ENCODE results near the gene SCN1B.
"Not testable (repeated sequence)": the region's sequence is repeated elsewhere in the genome, so short reads cannot be mapped to it uniquely, and the experiment has no call there.

Gene SCN1B

DNA sequence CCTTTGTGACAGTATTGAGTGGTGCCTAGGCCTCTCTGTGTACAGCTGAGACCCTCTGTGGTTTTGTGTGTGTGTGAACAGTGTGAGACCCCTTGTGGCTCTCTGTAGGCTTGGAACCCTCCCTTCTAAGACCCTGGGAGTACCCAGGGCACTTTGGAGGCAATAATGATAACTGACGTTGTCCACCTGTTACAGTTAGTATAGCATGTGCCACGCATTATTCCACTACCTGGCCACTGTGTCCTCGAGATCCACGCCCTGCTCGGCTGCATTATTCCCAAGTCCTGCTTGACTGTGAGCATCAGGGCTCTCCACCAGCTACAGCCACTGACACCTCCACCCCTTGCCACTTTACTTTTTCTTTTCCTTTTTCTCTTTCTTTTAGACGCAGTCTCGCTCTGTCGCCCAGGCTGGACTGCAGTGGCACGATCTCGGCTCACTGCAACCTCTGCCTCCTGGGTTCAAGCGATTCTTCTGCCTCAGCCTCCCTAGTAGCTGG is 28.2 kb upstream of the SCN1B start:
- no peak for DNase-seq

DNA sequence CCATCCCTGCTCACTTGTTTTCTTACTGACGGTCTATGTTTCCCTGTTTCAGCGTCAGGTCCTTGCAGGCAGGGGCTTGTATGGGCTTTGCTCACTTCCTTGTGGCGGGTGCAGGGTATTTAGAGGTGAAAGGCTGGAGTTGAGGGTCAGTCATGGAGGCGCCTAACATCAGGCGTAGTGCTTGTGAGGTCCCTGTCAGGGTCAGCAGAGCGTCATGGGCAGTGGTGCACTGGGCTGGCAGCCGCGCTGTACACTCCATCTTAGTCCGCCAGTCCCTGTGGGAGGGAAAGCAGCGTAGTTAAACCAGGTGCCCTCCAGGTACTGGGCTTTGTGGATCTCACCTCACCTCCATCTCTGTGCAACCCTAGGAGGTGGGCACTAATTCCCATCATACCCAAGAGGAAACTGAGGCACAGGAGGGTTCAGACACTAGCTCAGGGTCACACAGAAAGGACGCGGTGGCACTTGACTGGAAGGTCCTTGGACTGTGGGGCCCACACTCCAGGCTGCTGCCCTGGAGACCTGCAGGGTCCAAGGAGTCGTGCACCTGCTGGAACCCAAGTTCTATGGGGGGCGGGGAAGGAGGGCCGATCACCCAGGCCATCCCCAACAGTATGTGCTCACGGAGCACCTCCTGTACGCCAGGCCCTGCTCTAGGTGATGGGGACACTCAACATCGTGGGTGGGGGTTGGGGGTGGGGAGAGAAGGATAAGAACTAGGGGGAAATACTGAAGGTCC is 25.6 kb upstream of the SCN1B start:
- no peak for DNase-seq

- no peak for DNase-seq
Measured at GRCh38 chr19:35005256-35005977, 24.9 kb upstream of the SCN1B start.

DNA sequence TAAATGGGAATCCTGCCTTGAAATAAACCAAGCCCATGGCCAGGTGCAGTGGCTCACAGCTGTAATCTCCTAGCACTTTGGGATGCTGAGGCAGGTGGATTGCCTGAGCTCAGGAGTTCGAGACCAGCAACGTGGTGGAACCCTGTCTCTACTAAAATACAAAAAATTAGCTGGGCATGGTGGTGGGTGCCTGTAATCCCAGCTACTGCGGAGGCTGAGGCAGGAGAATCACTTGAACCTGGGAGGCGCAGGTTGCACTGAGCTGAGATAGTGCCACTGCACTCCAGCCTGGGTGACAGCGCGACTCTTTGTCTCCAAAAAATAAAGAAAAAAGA is 24.3 kb upstream of the SCN1B start:
- not testable (repeated sequence) for DNase-seq

- no peak for DNase-seq
Measured at GRCh38 chr19:35006342-35006998, 23.8 kb upstream of the SCN1B start.

GRCh38 chr19:35006999-35007365 is 23.3 kb upstream of the SCN1B start:
- no peak for DNase-seq

DNA sequence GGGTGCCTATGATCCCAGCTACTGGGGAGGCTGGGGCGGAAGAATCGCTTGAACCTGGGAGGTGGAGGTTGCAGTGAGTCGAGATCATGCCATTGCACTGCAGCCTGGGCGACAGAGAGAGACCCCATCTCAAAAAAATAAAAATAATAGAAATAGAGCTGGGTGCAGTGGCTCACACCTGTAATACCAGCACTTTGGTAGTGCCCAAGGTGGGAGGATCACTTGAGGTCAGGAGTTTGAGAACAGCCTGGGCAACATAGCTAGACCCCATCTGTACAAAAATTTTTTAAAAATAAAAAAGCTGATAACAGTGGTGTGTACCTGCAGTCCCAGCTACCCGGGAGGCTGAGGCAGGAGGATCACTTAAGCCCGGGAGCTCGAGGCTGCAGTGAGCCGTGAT is 22.8 kb upstream of the SCN1B start:
- DNase-seq: not testable (repeated sequence)

DNA sequence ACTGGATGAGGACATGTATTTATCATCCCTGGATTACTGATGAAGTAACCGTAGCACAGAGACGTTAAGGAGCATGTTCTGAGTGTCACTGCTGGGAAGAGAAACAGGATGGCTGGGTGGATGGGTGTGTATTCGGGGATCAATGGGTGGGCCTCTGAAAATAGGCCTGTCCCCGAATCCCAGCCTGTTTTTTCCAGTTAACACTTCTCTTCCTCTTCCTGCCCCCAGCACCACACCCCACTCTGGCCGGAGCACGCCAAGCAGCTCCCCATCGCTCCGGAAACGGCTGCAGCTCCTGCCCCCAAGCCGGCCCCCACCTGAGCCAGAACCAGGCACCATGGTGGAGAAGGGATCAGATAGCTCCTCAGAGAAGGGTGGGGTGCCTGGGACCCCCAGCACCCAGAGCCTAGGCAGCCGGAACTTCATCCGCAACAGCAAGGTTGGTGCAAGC is 21.4 kb upstream of the SCN1B start:
- no peak for DNase-seq

DNA sequence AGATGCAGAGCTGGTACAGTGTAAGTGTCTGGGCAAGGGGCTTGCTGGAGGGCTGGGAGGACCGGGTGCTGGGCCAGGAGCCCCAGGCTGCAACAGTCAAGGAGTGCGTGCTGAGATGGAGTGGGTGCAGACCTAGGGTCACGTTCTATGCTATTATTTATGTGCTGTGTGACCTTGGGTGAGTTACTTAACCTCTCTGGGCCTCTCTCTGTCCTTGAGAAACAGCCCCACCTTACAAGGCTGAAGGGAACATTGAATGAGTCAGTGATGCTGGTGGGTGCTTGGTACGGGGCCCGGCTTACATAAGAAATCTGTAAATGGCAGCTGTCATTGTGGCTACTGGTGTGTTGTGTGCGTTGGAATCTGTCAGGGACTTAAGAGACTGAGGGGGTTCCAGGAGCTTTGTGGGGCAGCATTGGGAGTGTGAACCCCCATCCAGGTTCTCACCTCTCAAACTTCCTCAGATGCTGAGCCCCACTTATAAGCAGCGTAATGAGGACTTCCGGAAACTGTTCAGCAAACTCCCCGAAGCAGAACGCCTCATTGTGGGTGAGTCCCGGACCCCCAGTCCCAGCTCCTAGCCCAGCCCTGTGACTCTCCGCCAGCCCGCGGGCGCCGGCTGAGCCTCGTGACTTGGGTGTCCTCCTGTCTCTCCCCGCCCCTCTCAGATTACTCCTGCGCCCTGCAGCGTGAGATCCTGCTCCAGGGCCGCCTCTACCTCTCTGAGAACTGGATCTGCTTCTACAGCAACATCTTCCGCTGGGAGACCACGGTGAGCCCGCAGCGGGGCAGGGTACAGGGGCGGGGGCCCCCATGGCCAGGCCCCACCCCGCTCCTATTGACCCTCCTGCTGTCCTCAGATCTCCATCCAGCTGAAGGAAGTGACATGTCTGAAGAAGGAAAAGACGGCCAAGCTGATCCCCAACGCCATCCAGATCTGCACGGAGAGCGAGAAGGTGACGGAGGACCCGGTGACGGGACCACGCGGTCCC is 20.6 kb upstream of the SCN1B start:
- no peak for DNase-seq

DNA sequence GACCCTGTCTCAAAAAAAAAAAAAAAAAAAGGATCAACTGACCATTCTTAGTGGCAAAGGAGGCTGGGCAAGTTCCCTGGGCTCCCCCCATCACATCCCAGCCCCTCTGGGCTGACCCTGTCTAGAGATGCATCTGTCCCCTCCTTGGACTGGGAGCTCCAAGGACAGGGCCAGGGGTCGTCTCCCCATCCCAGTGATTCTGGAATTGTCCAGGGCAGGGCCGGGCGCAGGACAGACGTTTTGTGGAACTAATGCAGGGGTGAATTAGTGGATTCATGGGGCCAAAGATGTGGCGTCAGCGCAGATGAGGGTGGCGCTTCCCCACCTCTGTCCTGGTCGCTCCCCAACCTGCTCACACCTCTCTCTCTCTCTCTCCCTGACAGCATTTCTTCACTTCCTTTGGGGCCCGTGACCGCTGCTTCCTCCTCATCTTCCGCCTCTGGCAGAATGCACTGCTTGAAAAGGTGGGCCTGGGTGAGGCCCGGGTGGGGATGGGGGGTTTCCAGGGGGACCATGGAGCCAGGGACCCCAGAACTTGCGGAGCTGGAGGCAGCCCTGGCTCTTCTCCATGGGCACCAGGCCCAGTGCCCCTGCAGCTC is 19.1 kb upstream of the SCN1B start:
- no peak for DNase-seq

DNA sequence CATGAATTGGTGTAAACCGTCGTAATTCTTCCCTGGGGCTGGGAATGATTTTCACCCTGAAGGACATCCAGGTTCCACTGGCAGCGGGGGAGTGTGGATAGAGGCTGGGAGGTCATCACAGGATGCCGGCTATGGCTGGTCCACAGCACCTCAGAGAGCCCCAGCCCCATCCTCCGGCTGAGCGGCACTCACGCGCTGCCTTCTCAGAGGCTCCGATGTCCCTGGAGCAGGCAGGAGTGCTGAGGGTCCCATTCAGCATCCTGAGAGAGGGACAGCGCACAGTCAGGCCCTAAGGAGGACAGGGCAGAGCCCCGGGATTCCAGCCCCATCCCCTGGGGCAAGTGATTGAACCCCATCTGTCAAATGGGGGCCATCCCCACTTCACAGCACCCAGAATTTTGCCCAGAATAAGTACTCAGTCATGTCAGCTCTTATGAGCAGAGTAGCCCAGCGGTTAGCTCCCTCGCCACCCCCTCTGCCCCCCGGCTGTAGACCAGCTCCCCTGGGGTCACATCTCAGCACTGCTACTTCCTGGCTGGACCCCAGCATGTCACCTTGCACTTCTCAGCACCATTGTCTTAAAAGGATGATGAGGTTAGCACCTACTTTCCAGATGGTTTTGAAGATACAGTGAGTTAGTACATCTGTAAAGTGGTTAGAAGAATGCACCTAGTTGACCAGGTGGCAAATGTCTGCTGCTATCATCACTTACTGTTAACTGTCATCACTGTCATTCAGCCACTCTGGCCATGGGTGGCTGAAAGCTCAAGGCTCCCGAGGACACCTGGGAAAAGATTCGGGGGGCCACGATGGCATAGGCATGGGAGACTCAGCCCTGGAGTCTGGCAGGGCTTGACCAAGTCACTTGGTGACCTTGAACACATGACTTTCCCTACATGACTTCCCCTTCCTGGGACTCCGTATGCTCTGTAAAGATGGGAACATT is 18.3 kb upstream of the SCN1B start:
- DNase-seq: no peak

- peak; percentile 91 for DNase-seq
Measured at GRCh38 chr19:35013041-35013819, 17.0 kb upstream of the SCN1B start.

DNA sequence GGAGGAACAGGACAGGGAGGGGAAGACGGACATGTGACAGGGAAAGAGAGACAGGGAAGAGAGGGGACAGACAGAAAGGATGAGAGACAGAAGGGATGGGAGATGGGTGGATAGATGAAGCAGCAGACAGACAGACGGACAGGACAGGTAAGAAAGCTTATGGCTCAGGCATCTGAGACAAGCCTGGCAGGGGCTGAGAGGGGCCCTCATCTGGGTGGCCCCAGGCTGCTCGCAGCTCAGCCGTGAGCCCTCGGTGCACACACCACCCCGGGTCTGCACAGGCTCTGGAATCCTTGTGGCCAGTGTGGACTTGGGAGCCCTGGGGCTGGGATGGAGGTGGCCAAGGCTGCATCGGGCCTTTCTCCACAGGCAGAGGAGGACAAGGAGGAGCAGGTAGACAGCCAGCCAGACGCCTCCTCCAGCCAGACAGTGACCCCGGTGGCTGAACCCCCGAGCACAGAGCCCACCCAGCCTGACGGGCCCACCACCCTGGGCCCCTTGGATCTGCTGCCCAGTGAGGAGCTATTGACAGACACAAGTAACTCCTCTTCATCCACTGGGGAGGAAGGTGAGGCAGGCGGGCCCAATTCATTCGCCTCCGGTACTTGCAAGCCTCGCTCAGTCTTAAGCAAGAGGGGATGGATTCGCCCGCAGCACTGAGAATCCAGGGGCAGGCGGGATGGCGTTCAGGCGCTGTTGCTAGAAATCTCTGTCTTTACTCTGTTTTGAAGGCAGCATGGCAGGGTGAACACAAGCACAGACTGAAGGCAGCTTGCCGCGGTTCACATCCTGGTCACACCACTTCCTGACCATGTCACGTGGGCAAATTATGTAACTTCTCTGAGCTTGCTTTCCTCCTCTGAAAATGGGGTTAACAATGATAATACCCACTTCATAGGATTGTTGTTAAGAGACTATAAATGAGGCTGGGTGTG is 16.2 kb upstream of the SCN1B start:
- no peak for DNase-seq

DNA sequence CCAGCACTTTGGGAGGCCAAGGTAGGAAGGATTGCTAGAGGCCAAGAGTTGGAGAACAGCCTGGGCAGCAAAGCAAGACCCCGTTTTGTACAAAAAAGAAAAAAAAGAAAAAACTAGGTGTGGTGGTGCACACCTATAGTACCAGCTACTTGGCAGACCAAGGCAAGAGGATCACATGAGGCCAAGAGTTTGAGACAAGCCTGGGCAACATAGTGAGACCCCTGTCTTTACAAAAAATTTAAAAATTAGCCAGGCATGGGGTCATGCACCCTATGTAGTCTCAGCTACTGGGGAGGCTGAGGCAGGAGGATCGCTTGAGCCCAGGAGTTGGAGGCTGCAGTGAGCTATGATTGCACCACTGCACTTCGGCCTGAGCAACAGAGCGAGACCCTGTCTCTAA is 15.5 kb upstream of the SCN1B start:
- DNase-seq: not testable (repeated sequence)

DNA sequence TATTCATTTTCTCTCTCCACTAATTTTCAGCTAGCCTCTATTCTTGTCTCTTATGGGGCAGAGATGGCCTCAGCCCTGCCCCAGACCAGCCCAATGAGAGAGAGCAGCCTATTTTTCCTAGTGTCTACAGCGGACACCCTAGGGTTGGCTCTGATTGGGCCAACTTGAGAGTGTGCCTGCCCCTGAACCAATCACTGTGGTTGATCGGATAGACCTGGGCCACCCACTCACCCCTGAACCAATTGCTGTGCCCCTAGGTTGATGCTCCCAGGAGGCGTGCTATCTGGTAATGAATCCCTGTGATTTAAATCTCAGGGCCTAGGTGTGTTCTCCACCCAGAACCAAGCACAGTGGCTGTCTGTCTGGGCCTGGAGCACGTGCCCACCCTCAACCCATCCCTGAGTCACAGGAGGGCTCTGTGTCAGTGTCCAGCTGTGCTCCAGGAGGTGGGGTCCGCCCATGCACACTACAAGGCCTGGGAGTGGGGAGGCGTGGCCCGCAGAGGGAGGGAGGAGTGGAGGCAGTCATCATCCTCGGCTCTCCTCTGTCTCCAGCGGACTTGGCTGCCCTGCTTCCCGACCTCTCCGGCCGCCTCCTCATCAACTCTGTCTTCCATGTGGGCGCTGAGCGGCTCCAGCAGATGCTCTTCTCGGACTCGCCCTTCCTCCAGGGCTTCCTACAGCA is 14.9 kb upstream of the SCN1B start:
- DNase-seq: no peak

DNA sequence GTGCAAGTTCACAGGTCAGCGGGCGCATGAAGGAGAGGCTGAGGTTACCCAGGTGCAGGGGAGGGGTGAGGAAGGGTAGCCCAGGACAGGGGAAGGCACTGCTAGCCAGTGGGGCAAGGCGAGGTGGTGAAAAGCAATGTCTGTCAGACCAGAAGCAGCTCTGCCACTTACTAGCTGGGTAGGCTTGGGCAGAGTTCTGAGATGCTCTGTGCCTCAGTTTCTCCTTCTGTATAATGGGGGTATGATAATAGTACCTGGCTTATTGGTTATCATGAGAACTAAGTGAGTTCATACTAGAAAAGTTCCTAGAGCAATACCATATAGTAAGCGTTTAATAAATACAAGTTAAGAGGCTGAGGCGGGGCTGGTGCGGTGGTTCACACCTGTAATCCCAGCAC is 14.3 kb upstream of the SCN1B start:
- no peak for DNase-seq

- no peak for DNase-seq
Measured at GRCh38 chr19:35017507-35017906, 12.8 kb upstream of the SCN1B start.

GRCh38 chr19:35018379-35018778 is 11.9 kb upstream of the SCN1B start:
- no peak for DNase-seq

Data from stimulated activated CD8-positive, alpha-beta memory T cell treated with anti-CD3 and anti-CD28 coated beads, Interleukin-4, amount 100 ng/mL, for 48 hours (primary cell).